ENCODE measurements around the gene TELO2.

TELO2 gene

GRCh38 chr16:1485847-1486496, 7.2 kb upstream of the TELO2 start:
- no peak for DNase-seq (ENCODE audit: insufficient read length)
- no peak for FAIRE-seq

GRCh38 chr16:1486551-1487390, 6.4 kb upstream of the TELO2 start:
- DNase-seq (ENCODE audit: insufficient read length): no peak
- FAIRE-seq: no peak
- TF ChIP-seq TAF1 (IDR thresholded peaks at IDR 0.05; ENCODE audit: borderline replicate concordance, low read depth, low read length): no peak
- TF ChIP-seq POLR2AphosphoS5 (IDR thresholded peaks at IDR 0.05; ENCODE audit: low read depth, low read length): no peak
- no peak for TF ChIP-seq POLR2A (IDR thresholded peaks at IDR 0.05; ENCODE audit: low read depth, low read length)

More at GRCh38 chr16:1485847-1486496, 7.2 kb upstream of the TELO2 start:
- TF ChIP-seq POLR2AphosphoS5 (IDR thresholded peaks at IDR 0.05; ENCODE audit: low read depth, low read length): no peak
- TF ChIP-seq POLR2A (IDR thresholded peaks at IDR 0.05; ENCODE audit: low read depth, low read length): no peak
- TF ChIP-seq TAF1 (IDR thresholded peaks at IDR 0.05; ENCODE audit: borderline replicate concordance, low read depth, low read length): no peak

- TF ChIP-seq POLR2AphosphoS5 (IDR thresholded peaks at IDR 0.05; ENCODE audit: low read depth, low read length): no peak
- no peak for TF ChIP-seq POLR2A (IDR thresholded peaks at IDR 0.05; ENCODE audit: low read depth, low read length)
- TF ChIP-seq TAF1 (IDR thresholded peaks at IDR 0.05; ENCODE audit: borderline replicate concordance, low read depth, low read length): no peak
- FAIRE-seq (no peak), DNase-seq (ENCODE audit: insufficient read length) (no peak)
These were observed 5.6 kb upstream of the TELO2 start for GRCh38 chr16:1487395-1488053.

GRCh38 chr16:1488054-1488601, 5.0 kb upstream of the TELO2 start:
- DNase-seq (ENCODE audit: insufficient read length) (no peak), FAIRE-seq (no peak)
- TF ChIP-seq POLR2A (IDR thresholded peaks at IDR 0.05; ENCODE audit: low read depth, low read length) (no peak), TAF1 (IDR thresholded peaks at IDR 0.05; ENCODE audit: borderline replicate concordance, low read depth, low read length) (no peak), POLR2AphosphoS5 (IDR thresholded peaks at IDR 0.05; ENCODE audit: low read depth, low read length) (no peak)

- DNase-seq (ENCODE audit: insufficient read length): no peak
- FAIRE-seq: no peak
- TF ChIP-seq POLR2A (IDR thresholded peaks at IDR 0.05; ENCODE audit: low read depth, low read length): no peak
- TF ChIP-seq POLR2AphosphoS5 (IDR thresholded peaks at IDR 0.05; ENCODE audit: low read depth, low read length): no peak
- TF ChIP-seq TAF1 (IDR thresholded peaks at IDR 0.05; ENCODE audit: borderline replicate concordance, low read depth, low read length): no peak
These were observed 4.5 kb upstream of the TELO2 start, which contains the start of gene PTX4 for GRCh38 chr16:1488619-1489018. Gene PTX4, minus strand, starts transcription at chr16:1488944. Its CDS starts 35 bp downstream, at chr16:1488909.

GRCh38 chr16:1489077-1489476, 4.1 kb upstream of the TELO2 start:
- TF ChIP-seq POLR2AphosphoS5 (IDR thresholded peaks at IDR 0.05; ENCODE audit: low read depth, low read length) (no peak), POLR2A (IDR thresholded peaks at IDR 0.05; ENCODE audit: low read depth, low read length) (no peak), TAF1 (IDR thresholded peaks at IDR 0.05; ENCODE audit: borderline replicate concordance, low read depth, low read length) (no peak)
- DNase-seq (ENCODE audit: insufficient read length) (no peak), FAIRE-seq (no peak)

GRCh38 chr16:1491327-1491726, 1.8 kb upstream of the TELO2 start:
- no peak for DNase-seq (ENCODE audit: insufficient read length)

GRCh38 chr16:1492082-1492922, 858 bp upstream of the TELO2 start:
- FAIRE-seq (no peak), DNase-seq (ENCODE audit: insufficient read length) (no peak)
- no peak for TF ChIP-seq POLR2AphosphoS5 (IDR thresholded peaks at IDR 0.05; ENCODE audit: low read depth, low read length)
- no peak for TF ChIP-seq POLR2A (IDR thresholded peaks at IDR 0.05; ENCODE audit: low read depth, low read length)
- no peak for TF ChIP-seq TAF1 (IDR thresholded peaks at IDR 0.05; ENCODE audit: borderline replicate concordance, low read depth, low read length)

More at GRCh38 chr16:1491327-1491726, 1.8 kb upstream of the TELO2 start:
- TF ChIP-seq TAF1 (IDR thresholded peaks at IDR 0.05; ENCODE audit: borderline replicate concordance, low read depth, low read length) (no peak), POLR2A (IDR thresholded peaks at IDR 0.05; ENCODE audit: low read depth, low read length) (no peak), POLR2AphosphoS5 (IDR thresholded peaks at IDR 0.05; ENCODE audit: low read depth, low read length) (no peak)
- no peak for FAIRE-seq

GRCh38 chr16:1493746-1494094, 560 bp downstream of the TELO2 start:
- FAIRE-seq (peak; percentile 21), DNase-seq (ENCODE audit: insufficient read length) (no peak)
- TF ChIP-seq POLR2AphosphoS5 (IDR thresholded peaks at IDR 0.05; ENCODE audit: low read depth, low read length) (no peak), TAF1 (IDR thresholded peaks at IDR 0.05; ENCODE audit: borderline replicate concordance, low read depth, low read length) (no peak), POLR2A (IDR thresholded peaks at IDR 0.05; ENCODE audit: low read depth, low read length) (no peak)

- no peak for DNase-seq (ENCODE audit: insufficient read length)
- TF ChIP-seq TAF1 (IDR thresholded peaks at IDR 0.05; ENCODE audit: borderline replicate concordance, low read depth, low read length): no peak
- no peak for TF ChIP-seq POLR2AphosphoS5 (IDR thresholded peaks at IDR 0.05; ENCODE audit: low read depth, low read length)
- TF ChIP-seq POLR2A (IDR thresholded peaks at IDR 0.05; ENCODE audit: low read depth, low read length): no peak
These were observed 1.0 kb downstream of the TELO2 start for GRCh38 chr16:1494129-1494640.

More at GRCh38 chr16:1494129-1494640, 1.0 kb downstream of the TELO2 start:
- no peak for FAIRE-seq

Measured in GM12892 (cell line).